Stimulated activated CD8-positive, alpha-beta memory T cell treated with anti-CD3 and anti-CD28 coated beads, Interleukin-12 subunit alpha, Interleukin-12 subunit beta, amount 100 ng/mL, for 4 hours (primary cell): ENCODE data around the gene MALRD1.

ENCODE experiments used
- DNase-seq: peaks from one replicate; pipeline ENCODE4 v3.0.0-alpha.2; 2020; ENCODE audit warnings: low read depth

Gene MALRD1

GRCh38 chr10:19385846-19386450 is 337.3 kb downstream of the MALRD1 start:
- DNase-seq: no peak

GRCh38 chr10:19408924-19409323 is 360.3 kb downstream of the MALRD1 start:
- no peak for DNase-seq

- DNase-seq: no peak
These were observed 362.5 kb downstream of the MALRD1 start for GRCh38 chr10:19411119-19411518.

- DNase-seq: no peak
These were observed 363.9 kb downstream of the MALRD1 start for GRCh38 chr10:19412531-19412930.

- DNase-seq: no peak
These were observed 367.6 kb downstream of the MALRD1 start for GRCh38 chr10:19416164-19416563.

GRCh38 chr10:19417740-19418139 is 369.1 kb downstream of the MALRD1 start:
- DNase-seq: no peak

GRCh38 chr10:19421674-19422073 is 373.1 kb downstream of the MALRD1 start:
- DNase-seq: no peak

- no peak for DNase-seq
These were observed 377.4 kb downstream of the MALRD1 start for GRCh38 chr10:19426034-19426433.

GRCh38 chr10:19431622-19432351 is 383.2 kb downstream of the MALRD1 start:
- DNase-seq: no peak

GRCh38 chr10:19449860-19450259 is 401.3 kb downstream of the MALRD1 start:
- no peak for DNase-seq

GRCh38 chr10:19451356-19451755 is 402.8 kb downstream of the MALRD1 start:
- no peak for DNase-seq

- no peak for DNase-seq
These were observed 403.3 kb downstream of the MALRD1 start for GRCh38 chr10:19451937-19452336.

GRCh38 chr10:19453967-19454366 is 405.4 kb downstream of the MALRD1 start:
- DNase-seq: no peak

- no peak for DNase-seq
These were observed 413.0 kb downstream of the MALRD1 start for GRCh38 chr10:19461588-19461987.

- DNase-seq: no peak
These were observed 418.1 kb downstream of the MALRD1 start for GRCh38 chr10:19466709-19467108.

- DNase-seq: no peak
These were observed 419.8 kb downstream of the MALRD1 start for GRCh38 chr10:19468413-19468812.

- DNase-seq: no peak
These were observed 420.9 kb downstream of the MALRD1 start for GRCh38 chr10:19469521-19469920.

GRCh38 chr10:19479854-19480253 is 431.3 kb downstream of the MALRD1 start:
- DNase-seq: no peak

- DNase-seq: no peak
These were observed 431.8 kb downstream of the MALRD1 start for GRCh38 chr10:19480353-19480752.

- DNase-seq: no peak
These were observed 434.8 kb downstream of the MALRD1 start for GRCh38 chr10:19483421-19483820.

GRCh38 chr10:19488592-19489280 is 440.1 kb downstream of the MALRD1 start:
- no peak for DNase-seq

GRCh38 chr10:19491166-19491565 is 442.6 kb downstream of the MALRD1 start:
- no peak for DNase-seq

GRCh38 chr10:19493917-19494316 is 445.3 kb downstream of the MALRD1 start:
- DNase-seq: no peak
